Suprapubic skin (tissue), 4 donors: ENCODE data around the gene RAP1B. TPM values are rescaled to one million over a fixed set of nuclear protein-coding genes. Genes with fewer than 3 reads are reported as not detected.

Experiments
- DNase-seq, 2 donors: peaks; one replicate each; pipeline ENCODE4 v3.0.0-alpha.2; 2019; ENCODE audit warnings: low spot score in 2 of 2
- H3K27ac ChIP-seq: fragments of 200-600 bp; sonication (generic); one replicate; pipeline ENCODE4 v1.5.1; 2019
- H3K27me3 ChIP-seq: fragments of 200-600 bp; sonication (generic); one replicate; pipeline ENCODE4 v1.5.1; 2019
- H3K36me3 ChIP-seq: fragments of 200-600 bp; sonication (generic); one replicate; pipeline ENCODE4 v1.5.1; 2019
- H3K4me1 ChIP-seq: fragments of 200-600 bp; sonication (generic); one replicate; pipeline ENCODE4 v1.5.1; 2019
- H3K4me3 ChIP-seq: fragments of 200-600 bp; sonication (generic); one replicate; pipeline ENCODE4 v1.5.1; 2019; ENCODE audit warnings: mild to moderate bottlenecking
- H3K9me3 ChIP-seq: fragments of 200-600 bp; sonication (generic); one replicate; pipeline ENCODE4 v1.5.1; 2019
- CTCF ChIP-seq, 2 donors: fragments of 200-600 bp in 1 of 2; fragments of 450-650 bp in 1 of 2; sonication (generic) in 1 of 2; IDR thresholded peaks; one replicate each; pipeline ENCODE4 v1.5.1; 2016 to 2019; ENCODE audit warnings: antibody characterized with exemption in 2 of 2, mild to moderate bottlenecking in 1 of 2, moderate library complexity in 1 of 2
- EP300 ChIP-seq: sonication (generic); formaldehyde crosslinking; IDR thresholded peaks from one replicate; pipeline ENCODE4 v1.6.1; 2017; ENCODE audit warnings: antibody characterized with exemption
- POLR2A ChIP-seq, 2 donors: fragments of 450-650 bp; IDR thresholded peaks; one replicate each; pipeline ENCODE4 v1.6.1; 2017; ENCODE audit warnings: antibody characterized with exemption in 2 of 2, mild to moderate bottlenecking in 2 of 2, moderate library complexity in 2 of 2
- POLR2AphosphoS5 ChIP-seq, 3 donors: sonication (generic); formaldehyde crosslinking; IDR thresholded peaks; one replicate each; pipeline ENCODE4 v1.6.1; 2017; ENCODE audit warnings: antibody characterized with exemption in 3 of 3
- WGBS: methylation state at CpG from one replicate; pipeline ENCODE4 v1.1.5; 2018; 5-methylcytosine and 5-hydroxymethylcytosine counted together
- total RNA-seq, 4 donors: library from RNA; depleted of rRNA; stranded (reverse); fragments of >200 nt; gene quantifications; one replicate each; pipeline ENCODE4 v1.1.0, GENCODE V29; 2016

The RAP1B gene
- total RNA-seq, 4 donors from 2014 or later: 95.2 to 154 (median 115) TPM

- Histone ChIP-seq H3K9me3 (no peaks in the 10 kb centered on the region), H3K4me1 (peaks cover 75% of the 10 kb centered on the region), H3K36me3 (peaks cover 3% of the 10 kb centered on the region), H3K4me3 (no peak overlapping the region), H3K27ac (no peak overlapping the region), H3K27me3 (no peaks in the 10 kb centered on the region)
- DNase-seq: no peak
- TF ChIP-seq POLR2A (IDR thresholded peaks at IDR 0.05) (no peak), CTCF (IDR thresholded peaks at IDR 0.05) (no peak), EP300 (no peak), POLR2AphosphoS5 (IDR thresholded peaks at IDR 0.05) (no peak)
- 80% methylated on average over 10 of the region's 10 CpGs for WGBS
Measured at GRCh38 chr12:68620519-68621471, 10.1 kb downstream of the RAP1B start.

GRCh38 chr12:68621472-68622081 lies 10.9 kb downstream of the RAP1B start:
- peaks cover 72% of the 10 kb centered on the region for H3K4me1 ChIP-seq
- TF ChIP-seq POLR2A (IDR thresholded peaks at IDR 0.05): no peak
- no peak for TF ChIP-seq EP300
- TF ChIP-seq POLR2AphosphoS5 (IDR thresholded peaks at IDR 0.05): no peak
- no peak for TF ChIP-seq CTCF (IDR thresholded peaks at IDR 0.05)
- H3K4me3 ChIP-seq: no peak overlapping the region
- H3K36me3 ChIP-seq: peaks cover 3% of the 10 kb centered on the region
- DNase-seq: no peak
- H3K9me3 ChIP-seq: no peaks in the 10 kb centered on the region
- H3K27ac ChIP-seq: no peak overlapping the region
- H3K27me3 ChIP-seq: no peaks in the 10 kb centered on the region

GRCh38 chr12:68622250-68622649 lies 11.6 kb downstream of the RAP1B start:
- WGBS: 67% methylated on average over 1 of the region's 1 CpG
- H3K4me1 ChIP-seq: peaks cover 65% of the 10 kb centered on the region
- TF ChIP-seq POLR2A (IDR thresholded peaks at IDR 0.05) (no peak), CTCF (IDR thresholded peaks at IDR 0.05) (no peak), EP300 (no peak), POLR2AphosphoS5 (IDR thresholded peaks at IDR 0.05) (no peak)
- H3K27ac ChIP-seq: no peak overlapping the region
- no peak for DNase-seq
- no peaks in the 10 kb centered on the region for H3K9me3 ChIP-seq
- no peak overlapping the region for H3K4me3 ChIP-seq
- H3K27me3 ChIP-seq: no peaks in the 10 kb centered on the region
- H3K36me3 ChIP-seq: peaks cover 9% of the 10 kb centered on the region

- Histone ChIP-seq H3K36me3 (peaks cover 10% of the 10 kb centered on the region), H3K27ac (no peak overlapping the region), H3K9me3 (no peaks in the 10 kb centered on the region), H3K4me3 (no peak overlapping the region), H3K4me1 (peaks cover 58% of the 10 kb centered on the region), H3K27me3 (no peaks in the 10 kb centered on the region)
- no peak for DNase-seq
- TF ChIP-seq POLR2AphosphoS5 (IDR thresholded peaks at IDR 0.05) (no peak), CTCF (IDR thresholded peaks at IDR 0.05) (no peak), EP300 (no peak), POLR2A (IDR thresholded peaks at IDR 0.05) (no peak)
Measured at GRCh38 chr12:68623059-68623458, 12.4 kb downstream of the RAP1B start.

- no peak overlapping the region for H3K27ac ChIP-seq
- TF ChIP-seq EP300 (no peak), CTCF (IDR thresholded peaks at IDR 0.05) (no peak), POLR2AphosphoS5 (IDR thresholded peaks at IDR 0.05) (no peak), POLR2A (IDR thresholded peaks at IDR 0.05) (no peak)
- H3K36me3 ChIP-seq: peaks cover 10% of the 10 kb centered on the region
- no peaks in the 10 kb centered on the region for H3K9me3 ChIP-seq
- no peak for DNase-seq
- 100% methylated on average over 1 of the region's 1 CpG for WGBS
- H3K4me3 ChIP-seq: no peak overlapping the region
- H3K27me3 ChIP-seq: no peaks in the 10 kb centered on the region
- peaks cover 52% of the 10 kb centered on the region for H3K4me1 ChIP-seq
Measured at GRCh38 chr12:68623984-68624383, 13.3 kb downstream of the RAP1B start.
